Cardiac fibroblast (primary cell): ENCODE results near the gene ONECUT1.

Experiments used
- DNase-seq, 2 donors: peaks; one replicate each; pipeline versions ENCODE4 v3.0.0 to v3.0.0-alpha.2; 2010; ENCODE audit warnings: low read depth in 2 of 2
- H3K4me3 ChIP-seq, 2 donors: replicated peaks in 1 of 2; 1 replicate in 1 of 2; 2 replicates in 1 of 2; pipeline ENCODE4 v1.5.1; 2011; ENCODE audit warnings: low read depth in 2 of 2, low read length in 2 of 2, mild to moderate bottlenecking in 2 of 2, moderate library complexity in 1 of 2
- CTCF ChIP-seq: IDR thresholded peaks from one replicate; pipeline ENCODE4 v1.5.1; 2011; ENCODE audit warnings: low read depth, mild to moderate bottlenecking, low read length, inconsistent platforms

Gene ONECUT1

GRCh38 chr15:52796228-52796521, 6.0 kb upstream of the ONECUT1 start:
- TF ChIP-seq CTCF, result no peak
- DNase-seq, result no peak
- no peak overlapping the region for H3K4me3 ChIP-seq

GRCh38 chr15:52795464-52796227, 5.5 kb upstream of the ONECUT1 start:
- no peak overlapping the region for H3K4me3 ChIP-seq
- TF ChIP-seq CTCF, result no peak
- DNase-seq, result no peak

GRCh38 chr15:52794665-52795463, 4.7 kb upstream of the ONECUT1 start:
- H3K4me3 ChIP-seq, result no peak overlapping the region
- no peak for TF ChIP-seq CTCF
- DNase-seq, result no peak

- TF ChIP-seq CTCF, result no peak
- DNase-seq, result no peak
- H3K4me3 ChIP-seq, result no peak overlapping the region
Observed at GRCh38 chr15:52791776-52792175, 1.6 kb upstream of the ONECUT1 start.

- no peak for TF ChIP-seq CTCF
- peak overlapping the region in 1 of 2 donors; percentile 21 for H3K4me3 ChIP-seq
- no peak for DNase-seq
Observed at GRCh38 chr15:52790941-52791751, 1.0 kb upstream of the ONECUT1 start.

- peak overlapping the region; percentile 41 to 48 for H3K4me3 ChIP-seq
- no peak for TF ChIP-seq CTCF
- DNase-seq, result peak in 1 of 2 donors; percentile 18
Observed at GRCh38 chr15:52789601-52790168, 451 bp downstream of the ONECUT1 start.
